Keratinocyte (primary cell): Measurements from ENCODE around the gene ALDH6A1.

Experiments used
- CTCF ChIP-seq, 3 experiments: IDR thresholded peaks in 1 of 3; conservative IDR thresholded peaks in 1 of 3; optimal IDR thresholded peaks in 1 of 3; 2 replicates in 2 of 3; 3 replicates in 1 of 3; pipeline versions ENCODE3 to v1.5.1; 2011; ENCODE audit warnings: low read length in 3 of 3, mild to moderate bottlenecking in 3 of 3, moderate library complexity in 2 of 3, control low read depth in 1 of 3, inconsistent platforms in 1 of 3; ENCODE audit not compliant: insufficient read depth in 2 of 3; ENCODE audit errors: extremely low read depth in 1 of 3
- EZH2 ChIP-seq: IDR thresholded peaks from one replicate; pipeline ENCODE4 v1.6.1; 2012; ENCODE audit warnings: inconsistent platforms, mild to moderate bottlenecking, low read length, moderate library complexity

DNA sequence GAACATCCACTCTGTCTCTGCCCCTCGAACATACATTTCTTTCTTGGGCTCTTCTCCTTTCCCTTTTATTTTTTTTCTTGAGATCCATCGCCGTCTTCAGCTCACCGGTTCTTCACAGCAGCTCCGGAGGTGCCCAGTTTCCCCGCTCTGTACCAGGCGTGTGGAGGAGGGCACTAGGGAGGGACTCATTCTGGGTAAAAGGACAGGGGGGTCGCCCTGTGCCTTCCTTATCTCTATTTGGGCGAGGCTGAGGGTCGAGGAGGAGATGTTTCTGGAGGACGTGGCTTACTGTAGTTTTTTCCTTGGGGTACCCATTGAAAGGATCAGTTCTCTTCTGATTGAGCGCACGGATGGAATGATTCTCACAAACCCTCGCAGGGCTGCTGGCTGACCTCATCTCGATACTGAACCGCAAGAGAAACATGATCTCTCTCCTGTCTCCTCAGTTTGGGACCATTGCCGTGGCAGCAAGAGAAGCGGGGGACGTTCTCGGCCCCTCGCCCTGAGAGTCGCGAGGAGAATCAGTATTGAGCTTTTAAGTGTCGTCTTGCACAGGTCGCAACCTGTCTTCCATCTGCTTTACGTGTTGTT lies 889 bp upstream of the ALDH6A1 start:
- no peak for TF ChIP-seq CTCF (optimal IDR thresholded peaks at IDR 0.05 in 1 of 3, IDR thresholded peaks at IDR 0.05 in 1 of 3, conservative IDR thresholded peaks at IDR 0.05 in 1 of 3; ENCODE audit: extremely low read depth in 1 of 3, insufficient read depth in 2 of 3, low read length in 3 of 3)
- no peak for TF ChIP-seq EZH2
